H9 (cell line): Measurements from ENCODE around the gene BBS10. TPM values are rescaled to one million over a fixed set of nuclear protein-coding genes. Genes with fewer than 3 reads are reported as not detected.

Source experiments
- DNase-seq: peaks from one replicate; pipeline ENCODE4 v3.0.0-alpha.2; 2017
- H2AFZ ChIP-seq: one replicate; pipeline ENCODE4 v1.6.1; 2013; ENCODE audit warnings: mild to moderate bottlenecking, low read length, control low read depth, moderate library complexity
- H2AK5ac ChIP-seq: 2 replicates; pipeline ENCODE4 v1.6.1; 2013; ENCODE audit warnings: low read length, control low read depth, mixed read lengths; ENCODE audit not compliant: insufficient read length
- H2BK120ac ChIP-seq: one replicate; pipeline ENCODE4 v1.6.1; 2013; ENCODE audit warnings: low read depth, mild to moderate bottlenecking, low read length, control low read depth, inconsistent platforms; ENCODE audit not compliant: poor library complexity, severe bottlenecking
- H2BK12ac ChIP-seq: 2 replicates; pipeline ENCODE4 v1.6.1; 2013; ENCODE audit warnings: low read length, control low read depth, mixed read lengths, low read depth; ENCODE audit not compliant: insufficient read length
- H2BK15ac ChIP-seq: 2 replicates; pipeline ENCODE4 v1.6.1; 2013; ENCODE audit warnings: low read depth, low read length, control low read depth
- H2BK20ac ChIP-seq: one replicate; pipeline ENCODE4 v1.6.1; 2013; ENCODE audit warnings: low read depth, mild to moderate bottlenecking, low read length, control low read depth, inconsistent platforms; ENCODE audit not compliant: poor library complexity, severe bottlenecking
- H2BK5ac ChIP-seq: 2 replicates; pipeline ENCODE4 v1.6.1; 2013; ENCODE audit warnings: low read length, control low read depth, mixed read lengths; ENCODE audit not compliant: insufficient read length
- H3K14ac ChIP-seq: 2 replicates; pipeline ENCODE4 v1.6.1; 2013; ENCODE audit warnings: low read length, control low read depth; ENCODE audit not compliant: insufficient read depth
- H3K18ac ChIP-seq: 2 replicates; pipeline ENCODE4 v1.6.1; 2013; ENCODE audit warnings: low read depth, mild to moderate bottlenecking, mixed read lengths, low read length, control low read depth; ENCODE audit not compliant: insufficient read length
- H3K23ac ChIP-seq: 2 replicates; pipeline ENCODE4 v1.6.1; 2013; ENCODE audit warnings: low read length, control low read depth, mixed read lengths, low read depth; ENCODE audit not compliant: insufficient read length
- H3K23me2 ChIP-seq: 2 replicates; pipeline ENCODE4 v1.6.1; 2013; ENCODE audit warnings: low read depth, mild to moderate bottlenecking, mixed read lengths, low read length, control low read depth; ENCODE audit not compliant: insufficient read length, poor library complexity, severe bottlenecking
- H3K27ac ChIP-seq: 2 replicates; pipeline ENCODE4 v1.5.1; 2013; ENCODE audit warnings: low read length, control low read depth, mixed read lengths, low read depth; ENCODE audit not compliant: insufficient read length
- H3K27me3 ChIP-seq: 2 replicates; pipeline ENCODE4 v1.6.1; 2013; ENCODE audit warnings: low read length, control low read depth, inconsistent platforms; ENCODE audit not compliant: insufficient read depth
- H3K4ac ChIP-seq: 2 replicates; pipeline ENCODE4 v1.6.1; 2013; ENCODE audit warnings: low read depth, mild to moderate bottlenecking, control low read depth, inconsistent platforms, low read length, moderate library complexity
- H3K4me1 ChIP-seq: 2 replicates; pipeline ENCODE4 v1.6.1; 2013; ENCODE audit warnings: low read length, control low read depth, inconsistent platforms; ENCODE audit not compliant: insufficient read depth
- H3K4me2 ChIP-seq: 2 replicates; pipeline ENCODE4 v1.6.1; 2013; ENCODE audit warnings: low read length, control low read depth, mixed read lengths; ENCODE audit not compliant: insufficient read length, insufficient read depth
- H3K56ac ChIP-seq: 2 replicates; pipeline ENCODE4 v1.6.1; 2013; ENCODE audit warnings: low read depth, mild to moderate bottlenecking, mixed read lengths, low read length, control low read depth; ENCODE audit not compliant: insufficient read length
- H3K79me1 ChIP-seq: 2 replicates; pipeline ENCODE4 v1.6.1; 2013; ENCODE audit warnings: low read depth, mild to moderate bottlenecking, moderate library complexity, low read length, control low read depth, inconsistent platforms; ENCODE audit not compliant: insufficient read depth, poor library complexity, severe bottlenecking
- H3K79me2 ChIP-seq: 2 replicates; pipeline ENCODE4 v1.6.1; 2013; ENCODE audit warnings: low read length, control low read depth, inconsistent platforms; ENCODE audit not compliant: insufficient read depth
- H3K9ac ChIP-seq: 2 replicates; pipeline ENCODE4 v1.6.1; 2013; ENCODE audit warnings: low read length, control low read depth, mixed read lengths; ENCODE audit not compliant: insufficient read length; ENCODE audit errors: extremely low read depth
- H3K9me3 ChIP-seq: one replicate; pipeline ENCODE4 v1.6.1; 2013; ENCODE audit warnings: low read depth, low read length, inconsistent platforms; ENCODE audit not compliant: control insufficient read depth
- H3T11ph ChIP-seq: one replicate; pipeline ENCODE4 v1.6.1; 2013; ENCODE audit warnings: mild to moderate bottlenecking, low read length, control low read depth, inconsistent platforms
- H4K20me1 ChIP-seq: one replicate; pipeline ENCODE4 v1.6.1; 2013; ENCODE audit not compliant: control insufficient read depth, insufficient read length, insufficient read depth
- H4K5ac ChIP-seq: 2 replicates; pipeline ENCODE4 v1.6.1; 2013; ENCODE audit warnings: low read depth, mild to moderate bottlenecking, mixed read lengths, low read length, control low read depth; ENCODE audit not compliant: insufficient read length
- H4K8ac ChIP-seq: replicated peaks from 2 replicates; pipeline ENCODE4 v1.6.1; 2013; ENCODE audit warnings: low read length, control low read depth, mixed read lengths, low read depth; ENCODE audit not compliant: insufficient read length
- H4K91ac ChIP-seq: 2 replicates; pipeline ENCODE4 v1.6.1; 2013; ENCODE audit warnings: low read depth, mild to moderate bottlenecking, moderate library complexity, mixed read lengths, low read length, control low read depth; ENCODE audit not compliant: insufficient read length
- H3K27ac Mint-ChIP-seq, 3 experiments: 2 replicates in 2 of 3; 3 replicates in 1 of 3; pipeline ENCODE4 v1.8.0; 2020 to 2021; ENCODE audit warnings: mixed read lengths in 3 of 3, mild to moderate bottlenecking in 1 of 3, moderate library complexity in 1 of 3
- H3K27me3 Mint-ChIP-seq: 2 replicates; pipeline ENCODE4 v1.8.0; 2021; ENCODE audit warnings: low read depth, mild to moderate bottlenecking, moderate library complexity, mixed read lengths
- H3K36me3 Mint-ChIP-seq, 3 experiments: 2 replicates in 2 of 3; 3 replicates in 1 of 3; pipeline ENCODE4 v1.8.0; 2020 to 2021; ENCODE audit warnings: low read depth in 3 of 3, mixed read lengths in 3 of 3; ENCODE audit not compliant: insufficient read depth in 1 of 3
- H3K4me1 Mint-ChIP-seq, 2 experiments: 2 replicates each; pipeline ENCODE4 v1.8.0; 2020; ENCODE audit warnings: mixed read lengths in 2 of 2
- H3K4me3 Mint-ChIP-seq, 2 experiments: 2 replicates in 1 of 2; 3 replicates in 1 of 2; pipeline ENCODE4 v1.8.0; 2020 to 2021; ENCODE audit warnings: mild to moderate bottlenecking in 2 of 2, mixed read lengths in 2 of 2, moderate library complexity in 1 of 2
- H3K9me3 Mint-ChIP-seq, 2 experiments: 2 replicates in 1 of 2; 3 replicates in 1 of 2; pipeline ENCODE4 v1.8.0; 2020; ENCODE audit warnings: mild to moderate bottlenecking in 2 of 2, mixed read lengths in 2 of 2, moderate library complexity in 1 of 2
- CTCF ChIP-seq: fragments of 200-600 bp; sonication (generic); conservative IDR thresholded peaks from 3 replicates; pipeline ENCODE4 v1.8.0; 2021; ENCODE audit warnings: antibody characterized with exemption, mild to moderate bottlenecking
- WGBS: extraction: QIAGEN DNeasy Blood & Tissue Kit; methylation state at CpG from one replicate; pipeline ENCODE4 v1.1.7; 2013; ENCODE audit warnings: missing lambda C conversion rate, low lambda C conversion rate, mixed read lengths; ENCODE audit not compliant: insufficient read length; ENCODE audit errors: extremely low coverage; 5-methylcytosine and 5-hydroxymethylcytosine counted together
- long read RNA-seq: library from polyadenylated mRNA; unstranded; transcript quantifications from one replicate; pipeline ENCODE4 v2.0.0, GENCODE V29; 2020
- total RNA-seq: library from RNA; stranded (reverse); gene quantifications from 2 replicates; pipeline ENCODE4 v1.2.1, GENCODE V29; 2021

Gene BBS10
- total RNA-seq = 6.6 and 6.9 TPM in 2 replicates
- long read RNA-seq, transcript BBS10-201 (2 exons, 3,595 nt) = major isoform, 12 of 25 reads
- long read RNA-seq, partial matches to known transcripts = 0 of 25 reads
- long read RNA-seq, other reads (novel, unspliced or antisense) = 13 of 25 reads

- no peak within 1 kb of the TSS for H3K4ac ChIP-seq
- H2AFZ ChIP-seq = no peak within 1 kb of the TSS
- peak within 1 kb of the TSS; percentile 81 for H3K18ac ChIP-seq
- H3K27me3 ChIP-seq = no peaks in the 10 kb centered on the region
- peak within 1 kb of the TSS; percentile 60 for H3K4me2 ChIP-seq
- H3K14ac ChIP-seq = peak within 1 kb of the TSS; percentile 76
- peaks cover 15 to 19% of the 10 kb centered on the region in 2 experiments for H3K4me1 Mint-ChIP-seq
- H3K56ac ChIP-seq = no peak within 1 kb of the TSS
- peak within 1 kb of the TSS; percentile 18 for H3K27ac ChIP-seq
- WGBS = no CpG with 5 or more reads among the region's 49 CpGs
- H3K27me3 Mint-ChIP-seq = no peaks in the 10 kb centered on the region
- no peaks in the 10 kb centered on the region for H4K20me1 ChIP-seq
- H3T11ph ChIP-seq = no peak within 1 kb of the TSS
- peak; percentile 97 for DNase-seq
- no peak within 1 kb of the TSS for H2BK120ac ChIP-seq
- no peaks in the 10 kb centered on the region for H3K9me3 ChIP-seq
- H2BK12ac ChIP-seq = no peak within 1 kb of the TSS
- H3K79me1 ChIP-seq = no peaks in the 10 kb centered on the region
- no peak within 1 kb of the TSS for H2BK15ac ChIP-seq
- no peak within 1 kb of the TSS for H4K8ac ChIP-seq
- H3K4me1 ChIP-seq = peaks cover 4% of the 10 kb centered on the region; the same call in 1 of the 2 replicates
- no peak within 1 kb of the TSS for H2AK5ac ChIP-seq
- H3K4me3 Mint-ChIP-seq = peak within 1 kb of the TSS; percentile 94 to 95
- peak; percentile 63 for TF ChIP-seq CTCF
- H3K23ac ChIP-seq = no peak within 1 kb of the TSS
- peaks cover 4% of the 10 kb centered on the region; the same call in 1 of the 2 replicates for H3K79me2 ChIP-seq
- H2BK5ac ChIP-seq = no peak within 1 kb of the TSS
- no peak within 1 kb of the TSS for H4K91ac ChIP-seq
- H3K36me3 Mint-ChIP-seq = no peaks in the 10 kb centered on the region; a peak in 1 of 7 replicates
- H4K5ac ChIP-seq = no peak within 1 kb of the TSS
- peaks cover 3% of the 10 kb centered on the region for H3K23me2 ChIP-seq
- H3K9me3 Mint-ChIP-seq = no peaks in the 10 kb centered on the region
- H3K9ac ChIP-seq = peak within 1 kb of the TSS; percentile 79
- no peak within 1 kb of the TSS for H2BK20ac ChIP-seq
- peak within 1 kb of the TSS; percentile 94 to 98 (median 95) for H3K27ac Mint-ChIP-seq
Measured at GRCh38 chr12:76348079-76348901, at the start of gene BBS10. BBS10 (minus strand) TSS chr12:76348415; CDS start chr12:76348358, 57 bp downstream.
